HCT116 (cell line): ENCODE measurements around the gene ANKLE1. TPM values are rescaled to one million over a fixed set of nuclear protein-coding genes. Genes with fewer than 3 reads are reported as not detected.

Experiments
- ATAC-seq: fragments of 200-7000 bp; cut with Tn5 transposase; 2 replicates; pipeline ENCODE4 v1.9.1; 2020; ENCODE audit warnings: mild to moderate bottlenecking, moderate library complexity
- BruUV-seq: library from RNA; stranded (reverse); fragments of 400-500 nt; replicated peaks from 2 replicates; lab custom pipeline; 2021; lab: Mats Ljungman, UMichigan
- CTCF ChIA-PET: fragments of 300-600 bp; sonication (Branson Sonifier 250); formaldehyde crosslinking; loops from one replicate; lab custom pipeline; 2021; ENCODE audit warnings: antibody characterized with exemption; lab: Charles Lee
- POLR2A ChIA-PET: fragments of 300-600, 350-600 bp; sonication (Branson Sonifier 250); formaldehyde crosslinking; loops from one replicate; lab custom pipeline; 2021; ENCODE audit warnings: antibody characterized with exemption; lab: Charles Lee
- RAD21 ChIA-PET, 2 experiments: fragments of 300-600 bp; sonication (Branson Sonifier 250); formaldehyde crosslinking; loops; one replicate each; lab custom pipeline; 2023; ENCODE audit warnings: low total read pairs in 2 of 2; ENCODE audit not compliant: uncharacterized antibody in 2 of 2, unreplicated experiment in 2 of 2, low non-redundant PET in 1 of 2; lab: Charles Lee
- DNase-seq: peaks from one replicate; pipeline ENCODE4 v3.0.0-alpha.2; 2010; ENCODE audit warnings: low read depth, low spot score
- H2AFZ ChIP-seq: fragments of 200-600 bp; shearing (Covaris generic), sonication (generic); 2 replicates; pipeline ENCODE4 v1.6.1; 2017; ENCODE audit warnings: low read depth, mixed run types, mixed read lengths, antibody characterized with exemption, low read length; ENCODE audit not compliant: poor library complexity, severe bottlenecking
- H3K27ac ChIP-seq: 2 replicates; pipeline ENCODE4 v1.5.1; 2012; ENCODE audit warnings: low read depth, low read length
- H3K27me3 ChIP-seq: fragments of 200-600 bp; sonication (generic); 2 replicates; pipeline ENCODE4 v1.6.1; 2016; ENCODE audit warnings: mixed run types, low read length, mixed read lengths; ENCODE audit not compliant: insufficient read depth
- H3K36me3 ChIP-seq, 2 experiments: fragments of 200-500 bp in 1 of 2; fragments of 200-600 bp in 1 of 2; sonication (Bioruptor generic) in 1 of 2; sonication (generic) in 1 of 2; 2 replicates each; pipeline versions ENCODE4 v1.5.1 to v1.6.1; 2014 to 2016; ENCODE audit warnings: low read length in 2 of 2, inconsistent platforms in 1 of 2, mixed read lengths in 1 of 2, mixed run types in 1 of 2; ENCODE audit not compliant: insufficient read depth in 2 of 2, control insufficient read depth in 1 of 2
- H3K4me1 ChIP-seq, 2 experiments: fragments of 200-600 bp in 1 of 2; sonication (generic) in 1 of 2; 2 replicates each; pipeline versions ENCODE4 v1.5.1 to v1.6.1; 2012 to 2017; ENCODE audit warnings: low read length in 2 of 2, inconsistent platforms in 1 of 2, mild to moderate bottlenecking in 1 of 2, mixed read lengths in 1 of 2, mixed run types in 1 of 2, moderate library complexity in 1 of 2; ENCODE audit not compliant: insufficient read depth in 2 of 2, control insufficient read depth in 1 of 2
- H3K4me2 ChIP-seq: fragments of 200-600 bp; sonication (generic); 2 replicates; pipeline ENCODE4 v1.6.1; 2017; ENCODE audit warnings: mixed run types, low read length, mixed read lengths
- H3K4me3 ChIP-seq, 2 experiments: fragments of 200-600 bp in 1 of 2; sonication (generic) in 1 of 2; replicated peaks in 1 of 2; 2 replicates each; pipeline ENCODE4 v1.5.1; 2011 to 2016; ENCODE audit warnings: low read length in 2 of 2, control low read depth in 1 of 2, low read depth in 1 of 2, mild to moderate bottlenecking in 1 of 2, mixed read lengths in 1 of 2, mixed run types in 1 of 2
- H3K79me2 ChIP-seq: fragments of 200-600 bp; sonication (generic); 2 replicates; pipeline ENCODE4 v1.6.1; 2017; ENCODE audit warnings: mild to moderate bottlenecking, mixed run types, low read length, moderate library complexity, mixed read lengths; ENCODE audit not compliant: insufficient read depth
- H3K9ac ChIP-seq: fragments of 200-600 bp; sonication (generic); 2 replicates; pipeline ENCODE4 v1.6.1; 2016; ENCODE audit warnings: low read length, mixed read lengths
- H3K9me2 ChIP-seq: fragments of 200-600 bp; sonication (generic), shearing (Covaris generic); 2 replicates; pipeline ENCODE4 v1.6.1; 2017; ENCODE audit warnings: mixed run types, mild to moderate bottlenecking, moderate library complexity; ENCODE audit not compliant: insufficient read depth
- H3K9me3 ChIP-seq, 2 experiments: fragments of 200-500 bp in 1 of 2; fragments of 200-600 bp in 1 of 2; sonication (Bioruptor generic) in 1 of 2; sonication (generic) in 1 of 2; 2 replicates each; pipeline ENCODE4 v1.6.1; 2014 to 2017; ENCODE audit warnings: low read length in 2 of 2, mixed read lengths in 2 of 2, inconsistent platforms in 1 of 2, low read depth in 1 of 2, mild to moderate bottlenecking in 1 of 2, mixed run types in 1 of 2, moderate library complexity in 1 of 2; ENCODE audit not compliant: control insufficient read depth in 1 of 2, insufficient read depth in 1 of 2
- H4K20me1 ChIP-seq: fragments of 200-600 bp; sonication (generic), shearing (Covaris generic); 2 replicates; pipeline ENCODE4 v1.6.1; 2017; ENCODE audit warnings: mixed run types, mild to moderate bottlenecking, moderate library complexity; ENCODE audit not compliant: insufficient read depth
- ATF3 ChIP-seq: IDR thresholded peaks from 2 replicates; pipeline ENCODE4 v1.6.1; 2012
- CBX3 ChIP-seq: IDR thresholded peaks from 2 replicates; pipeline ENCODE4 v1.6.1; 2012; ENCODE audit warnings: low read depth
- CEBPB ChIP-seq: IDR thresholded peaks from 2 replicates; pipeline ENCODE4 v1.6.1; 2012; ENCODE audit warnings: low read depth
- EGR1 ChIP-seq: IDR thresholded peaks from 2 replicates; pipeline ENCODE4 v1.6.1; 2012; ENCODE audit warnings: low read depth
- EZH2 ChIP-seq: fragments of 200-600 bp; sonication (generic); IDR thresholded peaks from 2 replicates; pipeline ENCODE4 v1.6.1; 2017; ENCODE audit warnings: antibody characterized with exemption, mixed run types
- EZH2phosphoT487 ChIP-seq: fragments of 200-600 bp; IDR thresholded peaks from 2 replicates; pipeline ENCODE4 v1.6.1; 2018; ENCODE audit warnings: antibody characterized with exemption, borderline replicate concordance
- FOSL1 ChIP-seq: IDR thresholded peaks from 2 replicates; pipeline ENCODE4 v1.6.1; 2012; ENCODE audit warnings: low read depth
- JUND ChIP-seq: IDR thresholded peaks from 2 replicates; pipeline ENCODE4 v1.6.1; 2012
- MAX ChIP-seq: IDR thresholded peaks from 2 replicates; pipeline ENCODE4 v1.6.1; 2012
- POLR2AphosphoS5 ChIP-seq: IDR thresholded peaks from 2 replicates; pipeline ENCODE4 v1.6.1; 2011; ENCODE audit warnings: mild to moderate bottlenecking, low read depth, low read length, moderate library complexity
- RAD21 ChIP-seq: IDR thresholded peaks from 2 replicates; pipeline ENCODE4 v1.6.1; 2012; ENCODE audit warnings: low read depth, mild to moderate bottlenecking
- REST ChIP-seq: IDR thresholded peaks from 2 replicates; pipeline ENCODE4 v1.6.1; 2012; ENCODE audit warnings: low read depth
- SP1 ChIP-seq: IDR thresholded peaks from 2 replicates; pipeline ENCODE4 v1.6.1; 2012; ENCODE audit warnings: low read depth
- TCF7L2 ChIP-seq: IDR thresholded peaks from 2 replicates; pipeline ENCODE4 v1.7.0; 2011; ENCODE audit warnings: borderline replicate concordance, inconsistent platforms; ENCODE audit not compliant: insufficient read depth, insufficient read length; ENCODE audit errors: extremely low read depth
- ZFX ChIP-seq: fragments of 450-650 bp; IDR thresholded peaks from 2 replicates; pipeline ENCODE4 v1.6.1; 2017
- intact Hi-C: fragments of 100-400 bp; cut with micrococcal nuclease; formaldehyde crosslinking; loops from 2 replicates; pipeline ENCODE4 v1.10.0; 2022
- total RNA-seq: library from RNA; stranded (reverse); gene quantifications from one replicate; pipeline ENCODE4 v1.2.1, GENCODE V29; 2021; ENCODE audit not compliant: unreplicated experiment

Gene ANKLE1
- total RNA-seq, 1 experiment from 2014 or later = 14.8 TPM

DNA sequence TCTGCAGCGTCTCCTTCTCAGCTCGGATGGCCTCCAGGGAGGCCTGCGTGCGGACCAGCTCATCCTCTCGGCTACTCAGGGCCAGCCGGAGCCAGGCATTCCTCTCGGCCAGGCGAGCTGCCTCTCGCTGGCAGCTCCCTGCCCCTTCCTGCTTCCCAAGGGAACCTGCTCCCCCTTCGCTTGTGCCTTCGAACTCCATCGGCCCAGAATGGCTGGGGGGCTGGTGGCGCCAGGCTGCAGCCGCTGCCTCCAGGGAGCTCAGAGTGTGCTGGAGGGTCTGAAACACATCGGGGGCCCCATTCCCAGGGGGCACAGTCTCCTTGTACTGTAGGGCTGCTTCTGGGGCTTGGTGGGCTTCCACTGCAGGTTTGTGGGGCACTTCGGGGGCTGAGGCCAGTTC is 19.1 kb upstream of the ANKLE1 start:
- Histone ChIP-seq H3K9ac (no peak overlapping the region), H3K4me2 (no peak overlapping the region), H3K27ac (no peak overlapping the region), H3K9me3 (no peaks in the 10 kb centered on the region), H3K36me3 (no peaks in the 10 kb centered on the region), H3K79me2 (peaks cover 1% of the 10 kb centered on the region), H3K4me1 (peaks cover 0 to 8% of the 10 kb centered on the region in 2 experiments; a peak in 3 of 4 replicates), H4K20me1 (no peaks in the 10 kb centered on the region), H3K27me3 (no peaks in the 10 kb centered on the region), H3K9me2 (no peaks in the 10 kb centered on the region), H3K4me3 (no peak overlapping the region), H2AFZ (no peak overlapping the region)
- TF ChIP-seq CEBPB (no peak), RAD21 (no peak), MAX (no peak), FOSL1 (no peak), POLR2AphosphoS5 (no peak), EZH2phosphoT487 (no peak), ZFX (no peak), ATF3 (no peak), JUND (no peak), REST (no peak), EZH2 (no peak), CBX3 (no peak), EGR1 (no peak), TCF7L2 (no peak), SP1 (no peak)
- no TSS peak for BruUV-seq
- ChIA-PET RAD21 (no interaction called here), POLR2A (no interaction called here), CTCF (no interaction called here)
- no peak for ATAC-seq
- intact Hi-C loops = no loop called here
- DNase-seq = no peak
